Natural killer cell (primary cell): Measurements from ENCODE around the gene C4orf46. TPM values are rescaled to one million over a fixed set of nuclear protein-coding genes. Genes with fewer than 3 reads are reported as not detected.
A peak's percentile ranks its signal among the peaks of the same experiment; 100 is the strongest.

ENCODE experiments used
- ATAC-seq, 3 donors: fragments of 150-1000 bp in 2 of 3; fragments of 200-7000 bp in 1 of 3; cut with Tn5 transposase; 1 replicate in 1 of 3; 2 replicates in 2 of 3; pipeline ENCODE4 v1.10.0; 2021; ENCODE audit warnings: mild to moderate bottlenecking in 2 of 3, moderate library complexity in 2 of 3
- DNase-seq, 2 donors: peaks; one replicate each; pipeline versions ENCODE4 v3.0.0 to v3.0.0-alpha.2; 2013 to 2021; ENCODE audit warnings: mixed read lengths in 1 of 2
- H3K27ac ChIP-seq: one replicate; pipeline ENCODE4 v1.5.1; 2013; ENCODE audit warnings: mild to moderate bottlenecking, low read length
- H3K27me3 ChIP-seq: one replicate; pipeline ENCODE4 v1.6.1; 2013; ENCODE audit warnings: low read length; ENCODE audit not compliant: control insufficient read depth, insufficient read depth
- H3K36me3 ChIP-seq: one replicate; pipeline ENCODE4 v1.6.1; 2013; ENCODE audit warnings: low read length; ENCODE audit not compliant: control insufficient read depth, insufficient read depth
- H3K4me1 ChIP-seq: one replicate; pipeline ENCODE4 v1.6.1; 2013; ENCODE audit warnings: low read length; ENCODE audit not compliant: control insufficient read depth, insufficient read depth
- H3K4me3 ChIP-seq: one replicate; pipeline ENCODE4 v1.5.1; 2013; ENCODE audit warnings: low read length
- H3K9me3 ChIP-seq: one replicate; pipeline ENCODE4 v1.6.1; 2013; ENCODE audit warnings: low read length; ENCODE audit not compliant: control insufficient read depth, insufficient read depth
- H3K27ac Mint-ChIP-seq, 2 donors: one replicate each; pipeline ENCODE4 v1.8.0; 2022; ENCODE audit warnings: mild to moderate bottlenecking in 2 of 2, mixed read lengths in 2 of 2, moderate library complexity in 1 of 2
- H3K27me3 Mint-ChIP-seq, 2 donors: one replicate each; pipeline ENCODE4 v1.8.0; 2022; ENCODE audit warnings: low read depth in 2 of 2, mixed read lengths in 2 of 2
- H3K36me3 Mint-ChIP-seq: one replicate; pipeline ENCODE4 v1.8.0; 2022; ENCODE audit warnings: mixed read lengths
- H3K4me1 Mint-ChIP-seq, 2 donors: one replicate each; pipeline ENCODE4 v1.8.0; 2022; ENCODE audit warnings: mixed read lengths in 2 of 2
- H3K4me3 Mint-ChIP-seq: one replicate; pipeline ENCODE4 v1.8.0; 2022; ENCODE audit warnings: mild to moderate bottlenecking, moderate library complexity, mixed read lengths
- H3K9me3 Mint-ChIP-seq, 2 donors: one replicate each; pipeline ENCODE4 v1.8.0; 2022; ENCODE audit warnings: mixed read lengths in 2 of 2
- WGBS: methylation state at CpG from one replicate; pipeline ENCODE4 v1.1.7; 2013; ENCODE audit warnings: missing lambda C conversion rate; ENCODE audit not compliant: insufficient coverage; 5-methylcytosine and 5-hydroxymethylcytosine counted together
- intact Hi-C: fragments of 100-400 bp; cut with micrococcal nuclease; formaldehyde crosslinking; loops from one replicate; pipeline ENCODE4 v1.14.2; 2022
- total RNA-seq, 4 donors: library from RNA; stranded (reverse); fragments of 120-200 nt in 1 of 4; gene quantifications; one replicate each; pipeline versions ENCODE4 v1.2.3 to v1.2.4, GENCODE V29; 2013 to 2022
- TF ChIP-seq, protein P1 (sequence below): fragments of 200-600 bp; IDR thresholded peaks from one replicate; pipeline ENCODE4 v1.8.0; 2022; ENCODE audit warnings: antibody characterized with exemption

Gene C4orf46
- total RNA-seq, 3 donors from 2014 or later (not counting 1 experiment from before 2014, with no cell fraction given): 9.7 to 15.3 (median 12.8) TPM

DNA sequence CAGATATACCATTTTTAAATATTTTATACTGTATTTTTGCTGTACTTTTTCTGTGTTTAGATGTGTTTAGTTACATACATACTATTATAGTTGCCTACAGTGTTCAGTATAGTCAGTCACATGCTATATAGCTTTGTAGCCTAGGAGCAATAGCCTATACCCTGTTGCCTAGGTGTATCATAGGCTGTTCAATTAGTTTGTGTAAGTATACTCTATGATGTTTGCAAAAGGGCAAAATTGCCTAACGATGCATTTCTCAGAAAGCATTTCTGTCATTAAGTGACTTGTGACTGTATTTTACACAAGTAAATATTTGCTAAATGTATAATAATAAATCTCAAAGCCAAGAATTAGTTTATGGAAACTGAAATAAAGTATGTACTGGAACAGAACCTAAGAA lies 9.9 kb upstream of the C4orf46 start:
- no CpG with 5 or more reads among the region's 1 CpG for WGBS
- Histone ChIP-seq H3K4me3 (no peak overlapping the region), H3K27me3 (no peaks in the 10 kb centered on the region), H3K36me3 (peaks cover 11% of the 10 kb centered on the region), H3K27ac (no peak overlapping the region), H3K9me3 (no peaks in the 10 kb centered on the region), H3K4me1 (no peaks in the 10 kb centered on the region)
- ATAC-seq: no peak
- Mint-ChIP-seq H3K27me3 (no peaks in the 10 kb centered on the region), H3K4me1 (peaks cover 4 to 5% of the 10 kb centered on the region in 2 donors), H3K9me3 (no peaks in the 10 kb centered on the region), H3K36me3 (peaks cover 8% of the 10 kb centered on the region), H3K27ac (no peak overlapping the region), H3K4me3 (no peak overlapping the region)
- TF ChIP-seq, protein P1, sequence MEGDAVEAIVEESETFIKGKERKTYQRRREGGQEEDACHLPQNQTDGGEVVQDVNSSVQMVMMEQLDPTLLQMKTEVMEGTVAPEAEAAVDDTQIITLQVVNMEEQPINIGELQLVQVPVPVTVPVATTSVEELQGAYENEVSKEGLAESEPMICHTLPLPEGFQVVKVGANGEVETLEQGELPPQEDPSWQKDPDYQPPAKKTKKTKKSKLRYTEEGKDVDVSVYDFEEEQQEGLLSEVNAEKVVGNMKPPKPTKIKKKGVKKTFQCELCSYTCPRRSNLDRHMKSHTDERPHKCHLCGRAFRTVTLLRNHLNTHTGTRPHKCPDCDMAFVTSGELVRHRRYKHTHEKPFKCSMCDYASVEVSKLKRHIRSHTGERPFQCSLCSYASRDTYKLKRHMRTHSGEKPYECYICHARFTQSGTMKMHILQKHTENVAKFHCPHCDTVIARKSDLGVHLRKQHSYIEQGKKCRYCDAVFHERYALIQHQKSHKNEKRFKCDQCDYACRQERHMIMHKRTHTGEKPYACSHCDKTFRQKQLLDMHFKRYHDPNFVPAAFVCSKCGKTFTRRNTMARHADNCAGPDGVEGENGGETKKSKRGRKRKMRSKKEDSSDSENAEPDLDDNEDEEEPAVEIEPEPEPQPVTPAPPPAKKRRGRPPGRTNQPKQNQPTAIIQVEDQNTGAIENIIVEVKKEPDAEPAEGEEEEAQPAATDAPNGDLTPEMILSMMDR: no peak
- intact Hi-C loops: no loop called here
- no peak for DNase-seq

DNA sequence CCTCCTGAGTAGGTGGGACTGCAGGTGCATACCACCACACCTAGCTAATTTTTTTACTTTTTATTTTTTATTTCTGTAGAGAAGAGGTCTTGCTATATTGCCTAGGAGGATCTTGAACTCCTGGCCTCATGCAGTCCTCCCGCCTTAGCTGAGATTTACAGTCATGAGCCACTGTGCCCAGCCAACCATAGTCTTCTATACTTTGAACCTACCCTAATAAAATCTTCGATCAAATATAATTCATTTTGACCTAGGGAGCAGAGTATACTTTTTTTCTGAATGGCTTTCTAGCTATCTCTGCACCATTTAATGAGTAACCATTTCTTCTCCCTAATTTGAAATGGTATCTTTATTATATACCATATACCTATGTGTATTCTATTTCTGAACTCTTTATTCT lies 7.1 kb upstream of the C4orf46 start:
- Mint-ChIP-seq H3K36me3 (no peaks in the 10 kb centered on the region), H3K4me3 (no peak overlapping the region), H3K9me3 (no peaks in the 10 kb centered on the region), H3K4me1 (peaks cover 4 to 5% of the 10 kb centered on the region in 2 donors), H3K27ac (no peak overlapping the region), H3K27me3 (no peaks in the 10 kb centered on the region)
- WGBS: 92% methylated on average over 2 of the region's 2 CpGs
- TF ChIP-seq, protein P1: no peak
- Histone ChIP-seq H3K27me3 (no peaks in the 10 kb centered on the region), H3K9me3 (no peaks in the 10 kb centered on the region), H3K4me3 (no peak overlapping the region), H3K27ac (no peak overlapping the region), H3K4me1 (no peaks in the 10 kb centered on the region), H3K36me3 (peaks cover 2% of the 10 kb centered on the region)
- ATAC-seq (no peak), DNase-seq (no peak)
- intact Hi-C loops: no loop called here

GRCh38 chr4:158676076-158676475 lies 4.4 kb upstream of the C4orf46 start:
- Histone ChIP-seq H3K36me3 (no peaks in the 10 kb centered on the region), H3K27ac (no peak overlapping the region), H3K9me3 (no peaks in the 10 kb centered on the region), H3K4me3 (no peak overlapping the region), H3K4me1 (peaks cover 11% of the 10 kb centered on the region), H3K27me3 (no peaks in the 10 kb centered on the region)
- H3K4me1 Mint-ChIP-seq: peaks cover 16 to 19% of the 10 kb centered on the region in 2 donors
- no peak overlapping the region for H3K27ac Mint-ChIP-seq
- H3K9me3 Mint-ChIP-seq: no peaks in the 10 kb centered on the region
- TF ChIP-seq, protein P1: no peak
- intact Hi-C loops: no loop called here
- no peak for ATAC-seq
- 95% methylated on average over 5 of the region's 5 CpGs for WGBS
- H3K27me3 Mint-ChIP-seq: no peaks in the 10 kb centered on the region
- H3K36me3 Mint-ChIP-seq: no peaks in the 10 kb centered on the region
- no peak for DNase-seq
- no peak overlapping the region for H3K4me3 Mint-ChIP-seq

DNA sequence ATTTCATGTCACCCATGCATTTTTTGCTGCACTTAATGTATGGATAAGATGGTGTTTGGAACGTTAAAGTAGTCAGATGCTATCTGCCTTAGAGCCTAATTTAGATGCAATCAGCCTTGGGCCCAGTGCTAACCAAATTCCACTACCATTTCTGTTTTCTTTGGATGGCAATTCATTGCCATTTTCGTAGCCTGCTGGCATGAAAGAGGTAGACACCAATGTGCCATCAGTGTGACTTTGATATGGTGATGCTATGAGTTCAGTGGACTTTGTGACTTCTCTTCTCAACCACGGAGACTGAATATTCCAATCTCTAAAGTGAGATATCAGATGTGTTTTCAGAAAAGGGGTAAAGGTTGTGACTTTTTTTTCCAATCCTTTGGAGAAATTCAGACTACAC lies 1.9 kb upstream of the C4orf46 start:
- Mint-ChIP-seq H3K36me3 (no peaks in the 10 kb centered on the region), H3K27me3 (no peaks in the 10 kb centered on the region), H3K4me3 (peak overlapping the region; percentile 21), H3K9me3 (no peaks in the 10 kb centered on the region), H3K27ac (no peak overlapping the region), H3K4me1 (peaks cover 19 to 25% of the 10 kb centered on the region in 2 donors)
- DNase-seq (no peak), ATAC-seq (no peak)
- no peak overlapping the region for H3K27ac ChIP-seq
- WGBS: 75% methylated on average over 2 of the region's 3 CpGs
- TF ChIP-seq, protein P1: no peak
- no peaks in the 10 kb centered on the region for H3K9me3 ChIP-seq
- H3K4me1 ChIP-seq: peaks cover 16% of the 10 kb centered on the region
- no peaks in the 10 kb centered on the region for H3K27me3 ChIP-seq
- no peaks in the 10 kb centered on the region for H3K36me3 ChIP-seq
- intact Hi-C loops: loop anchor here (2.0 to 5.0 kb wide), 2 partner anchors 49 to 139 kb away; partner anchors contain the start of gene PPID
- no peak overlapping the region for H3K4me3 ChIP-seq
